ENCODE data around the gene RABGEF1.
"Not testable (repeated sequence)": the region's sequence is repeated elsewhere in the genome, so short reads cannot be mapped to it uniquely, and the experiment has no call there.

The RABGEF1 gene

DNA sequence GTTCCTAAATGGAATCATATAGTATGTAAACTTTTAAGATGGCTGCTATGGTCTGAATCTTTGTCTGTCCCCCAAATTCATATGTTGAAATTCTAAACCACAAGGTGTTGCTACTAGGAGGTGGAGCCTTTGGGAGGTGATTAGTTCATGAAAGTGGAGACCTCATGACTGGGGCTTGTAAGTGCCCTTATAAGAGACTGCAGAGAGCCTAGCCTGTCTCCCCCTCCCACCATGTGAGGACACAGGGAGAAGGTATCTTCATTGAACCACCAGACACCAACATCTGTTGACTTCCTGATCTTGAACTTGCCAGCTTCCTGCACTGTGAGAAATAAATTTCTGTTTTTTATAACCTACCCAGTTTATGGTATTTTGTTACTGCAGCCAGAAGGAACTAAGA is 27.0 kb downstream of the RABGEF1 start:
- DNase-seq = not testable (repeated sequence)

- no peak for DNase-seq
Observed at GRCh38 chr7:66768865-66769832, 28.6 kb downstream of the RABGEF1 start.

DNA sequence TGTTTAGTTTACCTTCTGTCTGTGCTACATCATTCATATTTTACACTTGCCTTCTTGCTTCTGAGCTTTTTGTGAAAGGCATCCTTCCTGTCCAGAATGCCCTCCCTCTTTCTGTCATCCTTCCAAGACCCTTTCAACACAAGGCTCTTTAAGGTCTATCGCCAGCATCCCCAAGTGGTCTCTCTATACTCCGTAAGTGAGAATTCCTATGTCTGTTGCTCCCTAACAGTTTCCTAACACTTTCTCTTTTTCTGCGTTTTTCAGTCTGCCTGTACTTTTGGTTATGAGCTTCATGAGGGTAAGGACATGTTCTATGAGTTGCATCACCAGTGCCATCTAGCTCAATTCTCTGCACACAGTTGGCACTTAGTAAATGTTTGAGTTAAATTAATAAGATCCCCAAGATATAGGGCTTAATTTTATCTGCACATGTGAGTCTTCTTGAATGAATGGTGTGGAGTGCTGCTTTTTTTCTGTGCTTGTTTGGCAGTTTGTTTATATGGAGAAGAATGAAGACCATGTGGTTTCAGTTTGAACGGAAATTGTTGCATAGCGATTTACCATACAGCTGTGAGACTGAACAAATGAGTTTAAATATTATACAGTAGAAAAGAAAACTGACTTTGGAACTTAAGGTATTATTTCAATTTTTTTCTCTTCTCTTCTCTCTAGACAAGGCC is 29.4 kb downstream of the RABGEF1 start:
- DNase-seq = no peak

GRCh38 chr7:66771795-66772194 is 31.3 kb downstream of the RABGEF1 start:
- no peak for DNase-seq

DNA sequence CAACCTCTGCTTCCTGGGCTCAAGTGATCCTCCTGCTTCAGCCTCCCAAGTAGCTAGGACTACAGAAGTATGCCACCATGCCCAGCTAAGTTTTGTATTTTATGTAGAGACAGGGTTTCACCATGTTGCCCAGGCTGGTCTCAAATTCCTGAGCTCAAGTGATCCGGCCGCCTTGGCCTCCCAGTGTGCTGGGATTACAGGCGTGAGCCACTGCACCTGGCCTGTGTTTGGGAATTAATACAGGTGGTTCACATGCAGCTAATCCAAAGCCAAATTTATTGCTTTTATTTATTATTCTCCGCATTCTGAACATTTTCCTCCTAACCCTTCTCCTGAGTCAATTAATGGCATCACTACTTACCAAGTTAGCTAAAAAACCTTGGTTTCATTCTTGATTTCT is 33.2 kb downstream of the RABGEF1 start:
- not testable (repeated sequence) for DNase-seq

DNA sequence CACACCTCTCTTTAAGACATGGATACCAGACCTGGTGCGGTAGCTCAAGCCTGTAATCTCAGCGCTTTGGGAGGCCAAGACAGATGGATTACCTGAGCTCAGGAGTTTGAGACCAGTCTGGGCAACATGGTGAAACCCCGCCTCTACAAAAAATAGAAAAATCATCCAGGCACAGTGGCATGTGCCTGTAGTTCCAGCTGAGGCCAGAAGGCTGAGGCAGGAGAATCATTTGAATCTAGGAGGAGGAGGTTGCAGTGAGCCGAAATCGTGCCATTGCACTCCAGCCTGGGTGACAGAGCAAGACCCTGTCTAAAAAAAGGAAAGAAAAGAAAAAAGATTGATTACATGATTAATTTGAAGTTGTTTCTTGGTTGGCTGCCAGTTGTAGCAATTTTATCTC is 35.9 kb downstream of the RABGEF1 start:
- DNase-seq = not testable (repeated sequence)

GRCh38 chr7:66776800-66777442 is 36.4 kb downstream of the RABGEF1 start:
- DNase-seq = no peak

DNA sequence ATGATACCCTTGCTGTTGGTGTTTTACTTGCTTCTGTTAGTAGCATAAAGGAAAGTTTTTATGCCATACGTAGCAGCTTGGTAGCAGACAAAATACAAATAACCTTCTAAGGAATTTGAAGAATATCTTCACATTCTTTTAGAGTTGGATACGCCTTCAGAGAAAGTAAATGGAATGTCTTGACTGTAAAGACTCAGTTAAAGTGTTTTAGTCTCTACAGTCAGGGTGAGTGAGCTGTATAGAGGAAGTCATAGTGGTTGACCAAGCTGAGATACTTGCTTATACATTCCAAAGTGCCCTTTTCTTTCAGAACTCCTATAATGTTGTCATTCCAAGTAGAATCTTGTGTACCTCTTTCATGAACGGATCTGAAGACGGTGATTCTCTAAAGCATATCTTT is 37.7 kb downstream of the RABGEF1 start:
- DNase-seq = no peak

GRCh38 chr7:66779669-66780409 is 39.3 kb downstream of the RABGEF1 start:
- DNase-seq = no peak

GRCh38 chr7:66781408-66782090 is 41.0 kb downstream of the RABGEF1 start:
- DNase-seq = no peak

DNA sequence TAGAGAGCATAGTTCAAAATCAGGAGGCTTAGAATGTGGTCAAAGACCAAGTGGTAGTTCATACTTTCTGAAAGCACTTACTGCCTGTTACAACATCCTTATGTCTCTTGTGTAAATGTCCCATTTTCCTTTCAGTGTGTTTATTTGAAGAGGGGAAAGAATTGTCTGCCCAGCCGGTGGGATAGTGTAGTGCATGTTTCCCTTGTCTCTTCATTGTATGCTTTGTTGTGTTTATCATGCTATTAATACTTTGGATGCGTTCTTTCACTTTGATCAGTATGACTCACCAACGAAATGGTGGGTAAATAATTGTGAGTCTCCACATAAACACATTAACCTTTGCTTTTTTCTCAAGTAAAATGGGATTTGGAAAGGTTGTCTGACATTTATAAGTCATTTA is 42.3 kb downstream of the RABGEF1 start:
- DNase-seq = not testable (repeated sequence)

DNA sequence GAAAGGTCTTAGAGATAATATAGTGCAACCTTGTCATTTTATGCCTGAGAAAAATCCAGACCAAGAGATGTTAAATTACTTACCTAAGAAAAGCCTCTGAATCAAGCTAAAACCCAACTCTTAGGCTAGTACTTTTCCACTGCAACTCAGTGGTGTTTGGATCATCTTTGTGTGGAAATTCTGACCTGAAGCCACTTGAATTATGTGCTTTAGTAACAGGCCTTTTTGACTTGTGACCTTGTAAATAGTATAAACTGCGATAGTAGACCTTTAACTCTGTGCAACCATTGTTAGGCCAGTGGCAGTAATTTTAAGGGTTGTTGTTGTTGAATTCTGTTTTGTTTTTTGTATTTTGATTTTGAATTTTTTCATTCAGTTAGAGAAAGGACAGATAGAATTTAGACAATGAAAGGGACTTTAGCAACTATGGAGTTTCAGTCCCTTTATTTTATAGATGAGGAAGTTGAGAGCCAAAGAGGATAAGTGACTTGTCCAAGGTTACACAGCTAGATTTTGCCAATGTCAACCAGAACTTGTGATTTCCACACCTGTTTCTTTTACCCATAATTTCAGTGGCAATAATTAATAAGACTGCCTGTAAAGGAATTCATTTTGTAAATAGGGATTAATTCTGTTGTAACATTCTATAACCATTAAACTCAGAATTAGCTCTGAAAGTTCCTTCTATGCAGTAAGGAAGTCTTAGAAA is 43.5 kb downstream of the RABGEF1 start:
- DNase-seq = not testable (repeated sequence)

- no peak for DNase-seq
Observed at GRCh38 chr7:66790196-66790595, 49.7 kb downstream of the RABGEF1 start.

DNA sequence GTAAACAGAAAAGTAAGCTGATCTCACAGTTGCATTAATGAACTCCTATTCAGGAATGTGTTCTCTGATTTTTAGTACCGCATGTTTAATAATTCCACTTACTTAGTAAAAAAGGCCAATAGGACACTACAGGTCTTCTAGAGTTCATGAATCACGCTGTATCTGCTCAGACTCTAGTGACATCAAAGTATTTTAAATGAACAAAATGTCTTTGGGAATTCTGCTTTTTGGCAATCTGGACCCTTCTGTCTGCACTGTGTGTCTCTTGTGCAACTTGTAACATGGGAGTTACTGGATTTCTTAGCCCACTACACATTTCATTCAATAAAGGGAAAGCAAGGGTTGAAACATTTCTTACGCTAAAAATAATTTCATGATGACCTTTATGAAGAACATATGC is 50.2 kb downstream of the RABGEF1 start:
- DNase-seq = no peak

- DNase-seq = no peak
Observed at GRCh38 chr7:66800591-66800990, 60.1 kb downstream of the RABGEF1 start.

DNA sequence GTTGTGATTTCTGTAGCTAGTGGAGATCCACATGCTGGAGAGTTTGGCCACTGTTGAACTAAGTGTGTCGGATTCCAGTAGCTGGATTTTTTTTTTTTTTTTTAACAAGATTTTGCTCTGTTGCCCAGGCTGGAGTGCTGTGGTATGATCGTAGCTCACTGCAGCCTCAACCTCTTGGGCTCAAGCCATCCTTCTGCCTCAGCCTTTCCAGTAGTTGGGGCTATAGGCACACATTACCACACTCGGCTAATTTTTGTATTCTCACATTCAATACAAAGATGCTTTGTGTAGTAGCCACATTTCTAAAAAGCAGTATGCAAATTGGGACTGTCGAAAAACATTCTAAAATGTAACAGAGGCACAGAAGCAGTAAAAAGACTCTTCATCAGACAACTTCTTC is 63.5 kb downstream of the RABGEF1 start:
- no peak for DNase-seq

GRCh38 chr7:66807736-66808135 is 67.2 kb downstream of the RABGEF1 start:
- no peak for DNase-seq

DNA sequence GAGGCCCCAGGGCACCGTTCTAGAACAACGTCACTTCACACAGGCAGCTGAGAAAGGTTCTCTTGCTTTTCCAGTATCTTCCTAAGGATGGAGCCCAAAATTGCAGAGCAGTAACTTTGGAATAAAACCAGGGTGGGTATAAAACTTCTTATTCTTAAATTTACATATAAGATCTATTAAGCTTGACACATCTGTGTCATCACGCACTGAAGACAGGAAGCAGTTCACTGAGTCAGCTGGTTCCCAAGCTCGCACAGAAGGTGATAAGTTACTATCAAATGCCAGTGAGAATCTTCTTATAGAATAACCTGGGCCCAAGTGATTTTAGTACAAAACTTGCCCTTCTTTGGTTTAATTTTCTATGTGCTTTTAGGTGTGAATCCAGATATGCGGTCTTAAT is 70.2 kb downstream of the RABGEF1 start:
- DNase-seq = no peak

GRCh38 chr7:66815186-66815875 is 74.8 kb downstream of the RABGEF1 start:
- not testable (repeated sequence) for DNase-seq

DNA sequence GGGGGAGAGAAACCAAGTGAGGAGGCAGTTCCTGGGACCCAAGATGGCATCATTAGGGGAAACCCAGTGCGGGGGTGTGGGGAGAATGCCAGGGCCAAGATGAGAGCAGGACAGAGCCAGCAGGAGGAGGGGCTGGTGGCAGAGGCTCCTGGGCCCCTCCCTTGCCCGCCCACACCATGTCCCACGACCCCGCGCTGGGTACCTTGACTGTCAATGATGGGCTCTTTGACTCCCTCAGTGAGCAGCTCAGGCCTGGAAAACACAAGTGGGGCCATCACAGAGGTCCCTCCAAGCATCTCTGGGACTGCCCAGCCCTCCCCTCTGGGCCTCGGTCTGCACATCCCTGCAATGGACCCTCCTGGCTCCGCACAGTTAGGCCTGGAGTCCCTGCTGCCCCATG is 75.4 kb downstream of the RABGEF1 start:
- no peak for DNase-seq

- not testable (repeated sequence) for DNase-seq
Observed at GRCh38 chr7:66816658-66817057, 76.1 kb downstream of the RABGEF1 start.
